Activated CD4-positive, CD25-positive, alpha-beta regulatory T cell (primary cell): ENCODE measurements around the gene CCDC73.
"Not testable (repeated sequence)": the region's sequence is repeated elsewhere in the genome, so short reads cannot be mapped to it uniquely, and the experiment has no call there.

ENCODE experiments used
- DNase-seq, 4 experiments: peaks; one replicate each; lab custom pipeline; 2025; lab: John Stamatoyannopoulos, UW

CCDC73 gene

DNA sequence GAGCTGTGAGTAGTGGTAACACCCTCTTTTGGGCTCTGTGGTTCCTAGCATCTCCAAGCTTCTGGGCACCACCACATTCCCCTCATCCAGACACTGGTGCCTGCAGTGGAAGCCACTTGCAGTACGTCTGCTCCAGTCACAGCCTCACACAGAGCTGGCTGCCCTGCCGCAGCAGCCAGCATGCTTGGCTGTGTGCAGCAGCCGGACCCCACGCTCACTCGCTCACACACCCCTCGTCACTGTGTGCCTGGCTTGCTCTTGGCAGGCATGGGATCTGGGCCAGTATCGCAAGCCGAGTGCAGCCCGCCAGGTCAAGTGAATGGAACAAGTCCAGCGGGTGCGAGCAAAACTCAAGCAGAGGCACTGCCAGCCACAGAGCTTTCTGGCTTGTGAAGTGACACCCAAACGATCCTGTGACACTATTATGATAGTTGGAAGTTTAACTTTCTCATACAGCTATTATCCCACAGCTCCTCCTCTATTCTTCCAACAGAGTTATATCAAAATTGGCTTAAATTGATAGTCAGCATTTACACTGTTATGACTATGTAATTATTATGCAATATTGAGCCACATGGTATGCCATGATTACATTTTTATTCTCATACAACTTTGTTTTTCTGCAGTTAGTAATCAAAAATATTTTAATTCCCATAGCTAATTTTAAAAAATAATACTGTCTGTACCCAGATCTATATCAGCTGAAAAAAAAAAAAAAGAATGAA lies 89.0 kb downstream of the CCDC73 start:
- no peak for DNase-seq

DNA sequence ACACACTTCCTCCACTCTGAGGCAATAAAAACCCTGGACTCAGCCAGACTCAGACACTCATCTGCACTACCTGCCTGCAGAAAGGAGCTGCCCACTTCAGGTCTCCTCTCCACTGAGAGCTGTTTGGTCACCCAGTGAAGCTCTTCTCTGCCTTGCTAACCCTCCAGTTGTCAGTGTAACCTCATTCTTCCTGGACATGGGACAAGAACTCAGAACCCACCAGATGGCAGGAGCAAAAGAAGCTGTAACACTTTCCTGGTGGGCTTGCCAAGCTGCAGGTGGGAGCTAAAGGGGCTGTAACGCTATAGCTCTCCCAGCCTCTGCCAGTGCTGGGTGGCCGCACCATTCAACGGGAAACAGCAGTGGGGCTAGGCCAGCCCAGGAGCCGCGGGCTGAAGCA lies 89.7 kb downstream of the CCDC73 start:
- DNase-seq, result no peak

DNA sequence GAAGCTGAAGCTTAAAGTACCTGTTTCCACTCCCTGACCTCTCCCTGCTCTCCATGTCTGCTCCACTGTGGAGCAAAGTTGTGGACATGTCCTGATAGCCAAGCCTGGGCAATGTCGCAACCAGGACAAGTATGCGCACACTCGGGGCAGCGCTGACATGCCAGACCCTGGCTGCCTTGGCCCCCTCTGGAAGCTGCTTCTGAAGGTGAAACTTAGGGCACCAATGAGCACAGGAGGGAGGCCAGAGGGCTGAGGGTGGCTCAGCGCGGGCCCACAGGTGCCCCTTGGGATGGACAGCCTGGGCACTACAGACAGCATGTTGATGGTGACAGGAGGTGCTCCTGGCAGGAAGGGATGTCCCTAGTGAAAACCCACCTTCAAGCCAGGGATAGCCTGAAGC lies 90.2 kb downstream of the CCDC73 start:
- no peak for DNase-seq

DNA sequence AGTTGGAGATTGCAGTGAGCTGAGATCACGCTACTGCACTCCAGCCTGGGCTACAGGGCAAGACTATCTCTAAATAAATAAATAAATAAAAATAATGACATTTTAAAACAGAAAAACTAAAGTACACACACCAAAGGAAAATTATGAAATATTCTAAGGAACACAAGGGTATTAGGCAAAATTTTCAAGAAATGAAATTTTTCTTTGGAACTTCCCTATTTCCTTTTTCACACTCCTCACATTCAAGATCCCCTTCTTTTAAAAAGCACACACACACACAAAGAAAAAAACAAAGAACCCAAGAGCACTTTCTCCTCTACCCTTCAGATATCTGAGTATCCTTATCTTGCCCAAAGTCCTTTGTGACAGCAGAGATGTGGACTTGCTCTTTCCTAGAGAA lies 92.8 kb downstream of the CCDC73 start:
- no peak for DNase-seq

DNA sequence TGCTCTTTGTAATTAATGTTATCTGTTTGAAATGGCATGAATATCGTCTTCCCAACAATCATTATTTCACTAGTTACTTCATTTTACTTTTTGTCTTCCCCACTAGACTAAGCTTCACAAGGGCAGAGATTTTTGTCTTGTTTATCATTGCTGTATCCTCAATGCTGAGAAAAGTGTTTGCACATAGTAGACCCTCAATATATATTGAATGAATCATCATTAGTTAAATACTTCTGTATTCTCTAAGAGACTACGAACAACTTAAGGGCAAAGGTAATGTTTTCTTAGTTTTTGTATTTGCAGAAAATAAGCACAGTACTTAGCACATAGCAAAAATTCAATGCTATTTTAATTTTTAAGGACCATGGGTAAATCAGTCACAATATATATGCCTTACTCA lies 95.9 kb downstream of the CCDC73 start:
- DNase-seq, result no peak

DNA sequence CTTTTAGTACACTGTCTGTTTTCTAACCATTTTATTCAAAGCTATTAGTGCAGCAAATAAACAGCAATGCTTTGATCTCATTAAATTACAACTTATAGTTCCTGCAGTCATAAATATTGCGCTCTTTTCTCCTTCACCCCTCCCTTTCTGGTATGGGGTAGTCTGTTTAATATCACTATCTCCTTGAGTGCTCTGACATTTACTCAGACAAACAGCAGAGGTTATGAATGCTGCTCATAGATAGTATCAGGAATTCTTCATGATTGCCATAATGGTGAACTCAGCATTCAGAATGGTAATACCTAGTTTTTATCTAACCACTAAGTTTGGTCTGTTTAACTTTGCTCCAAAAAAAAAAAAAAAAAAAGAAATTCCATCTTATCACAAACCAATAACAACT lies 123.4 kb downstream of the CCDC73 start:
- no peak for DNase-seq

DNA sequence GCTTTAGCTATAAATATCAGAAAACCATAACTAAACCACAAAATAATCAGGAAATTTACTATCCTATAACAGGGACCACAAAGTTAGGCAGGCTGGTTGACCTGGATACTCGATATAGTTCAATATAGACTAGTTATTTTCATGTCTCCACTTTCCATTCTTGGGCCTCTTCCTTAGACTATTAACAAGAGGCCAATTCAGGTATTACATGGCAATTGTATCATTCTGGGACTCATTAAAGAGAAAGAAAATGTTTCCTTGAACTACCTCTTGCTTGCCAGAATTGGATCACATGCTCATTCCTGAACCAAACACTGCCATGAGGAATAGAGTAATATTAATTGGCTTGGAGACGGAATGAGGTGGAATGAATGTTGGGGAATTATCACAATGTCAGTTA lies 134.8 kb downstream of the CCDC73 start:
- DNase-seq, result no peak

DNA sequence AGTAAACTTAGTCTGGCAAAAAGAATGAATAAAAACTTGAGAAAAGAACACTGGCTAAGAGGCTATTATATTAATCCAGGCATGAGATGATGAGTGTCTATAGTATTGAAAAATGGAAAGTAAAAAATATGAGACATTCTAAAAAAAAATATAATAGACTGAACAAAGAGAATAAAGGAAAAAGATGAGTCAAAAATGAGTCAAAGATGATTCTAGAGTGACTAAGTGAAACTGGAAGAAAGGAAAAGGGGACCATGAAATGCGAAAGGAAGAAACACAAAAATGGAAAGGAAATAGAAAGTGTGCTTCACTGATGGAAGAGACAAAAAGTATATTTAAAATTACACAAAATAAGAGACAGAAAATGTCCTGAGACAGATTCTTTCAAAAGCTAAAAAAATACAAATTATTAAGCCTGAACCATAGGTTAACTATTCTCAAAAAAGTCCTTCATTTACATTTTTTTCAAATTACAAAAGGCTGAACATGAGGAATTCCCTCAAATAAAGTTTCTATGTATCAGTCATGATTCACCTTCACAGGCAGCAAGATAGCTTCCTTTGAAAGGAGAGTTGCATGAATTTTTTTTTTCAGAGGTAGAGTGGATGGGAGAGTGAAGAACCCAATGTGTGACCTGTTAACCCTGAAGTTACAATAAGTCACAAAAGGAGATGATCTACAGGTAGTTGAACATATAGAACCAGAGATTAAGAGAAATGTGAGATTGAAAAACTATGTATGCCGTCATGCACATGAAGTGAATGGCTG lies 135.6 kb downstream of the CCDC73 start:
- no peak for DNase-seq

DNA sequence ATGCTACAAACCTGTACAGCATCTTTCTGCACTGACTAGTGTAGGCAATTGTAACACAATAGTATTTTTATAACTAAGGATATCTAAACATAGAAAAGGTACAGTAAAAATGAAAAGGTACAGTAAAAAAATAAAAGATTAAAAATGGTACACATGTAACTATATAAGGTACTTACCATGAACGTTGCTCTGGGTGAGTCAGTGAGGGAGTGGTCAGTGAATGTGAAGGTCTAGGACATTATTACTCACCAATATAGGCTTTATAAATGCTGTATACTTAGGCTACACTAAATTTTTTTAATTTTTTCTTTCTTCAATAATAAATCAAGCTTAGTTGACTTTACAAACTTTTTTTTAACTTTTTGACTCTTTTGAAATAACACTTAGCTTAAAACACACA lies 150.9 kb downstream of the CCDC73 start:
- no peak for DNase-seq

DNA sequence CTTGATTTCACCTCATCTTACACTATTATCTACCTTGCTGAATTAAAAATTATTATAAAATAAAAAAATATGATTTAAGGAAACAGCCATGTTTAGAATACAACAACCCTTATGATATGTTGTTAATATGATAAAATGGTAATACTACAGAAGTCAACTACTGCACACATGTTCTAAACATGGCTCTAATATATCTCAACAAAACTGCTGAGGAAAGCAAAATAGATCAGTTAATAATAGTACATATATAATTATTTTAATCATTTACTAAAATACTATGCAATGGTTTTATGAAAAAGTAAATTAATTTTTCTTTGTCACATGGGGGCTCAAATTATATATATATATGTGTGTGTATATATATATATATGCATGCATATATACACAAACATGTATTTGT lies 153.1 kb downstream of the CCDC73 start:
- DNase-seq, result no peak

DNA sequence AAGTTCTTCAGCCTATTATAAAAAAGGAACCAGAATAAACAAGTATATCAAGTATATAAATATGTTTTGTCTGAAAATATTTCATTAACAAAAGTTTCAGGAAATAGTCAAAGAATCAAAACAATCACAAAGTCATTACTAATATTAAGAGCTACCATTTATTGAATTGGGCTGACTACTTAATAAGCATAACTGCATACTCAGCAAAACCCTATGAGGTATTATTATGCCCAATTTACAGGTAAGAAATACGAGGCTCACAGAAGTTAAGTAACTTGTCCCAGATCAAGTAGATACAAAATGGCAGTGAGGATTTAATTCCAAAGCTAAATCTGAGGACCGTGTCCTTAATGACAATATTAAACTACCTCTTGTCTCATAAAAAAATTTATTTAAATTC lies 158.6 kb downstream of the CCDC73 start:
- DNase-seq, result no peak

DNA sequence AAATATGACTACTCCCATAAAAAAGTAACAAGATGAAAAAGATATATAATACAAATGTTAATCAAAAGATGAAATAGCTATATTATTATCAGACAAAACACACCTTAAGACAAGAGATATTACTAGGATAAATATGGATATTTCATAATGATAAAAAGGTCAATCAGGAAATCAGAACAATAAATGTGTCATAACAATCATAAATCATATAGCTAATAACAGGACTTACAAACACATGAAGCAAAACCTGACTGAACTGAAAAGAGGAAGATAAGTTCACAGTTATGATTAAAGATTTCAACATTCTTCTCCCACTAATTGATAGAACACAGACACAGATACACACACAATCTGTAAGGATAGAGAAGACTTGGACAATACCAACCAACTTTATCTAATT lies 163.6 kb downstream of the CCDC73 start:
- DNase-seq, result no peak

DNA sequence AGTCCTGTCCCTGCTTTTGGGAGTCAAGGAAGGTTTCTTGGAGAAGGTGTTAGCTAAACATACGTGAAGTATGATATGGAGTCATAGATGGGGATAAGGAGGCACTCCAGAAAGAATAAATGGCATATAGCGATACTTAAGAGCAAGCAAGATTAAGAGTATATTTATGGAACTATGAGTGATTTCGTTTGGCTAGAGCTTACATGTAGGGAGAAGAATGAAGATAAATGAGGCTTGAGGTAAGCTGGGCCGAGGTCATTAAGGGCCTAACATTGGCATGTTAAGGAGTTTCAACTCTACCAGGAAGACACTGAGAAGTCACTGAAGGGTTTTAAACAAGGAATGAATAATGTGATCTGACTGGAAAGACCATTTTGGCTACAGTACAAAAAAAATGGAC lies 177.6 kb downstream of the CCDC73 start:
- no peak for DNase-seq

DNA sequence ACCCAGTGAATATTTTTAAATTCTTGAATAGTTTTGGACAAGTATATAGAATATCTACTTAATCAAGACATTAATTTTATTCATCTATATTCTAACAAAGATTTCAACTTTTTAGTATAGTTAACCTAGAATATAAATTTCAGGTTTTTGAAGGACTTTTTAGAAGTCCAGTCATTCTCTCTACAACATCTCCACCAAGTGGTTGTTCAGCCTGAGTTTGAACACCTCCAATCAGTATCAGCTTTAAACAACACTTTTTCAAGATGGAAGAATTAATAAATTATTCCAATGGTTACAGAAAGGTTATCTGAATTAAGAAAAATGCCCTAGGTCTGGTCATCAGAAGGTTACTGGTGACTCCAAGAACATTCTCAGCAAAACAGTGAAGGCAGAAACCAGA lies 179.0 kb downstream of the CCDC73 start:
- DNase-seq, result no peak

DNA sequence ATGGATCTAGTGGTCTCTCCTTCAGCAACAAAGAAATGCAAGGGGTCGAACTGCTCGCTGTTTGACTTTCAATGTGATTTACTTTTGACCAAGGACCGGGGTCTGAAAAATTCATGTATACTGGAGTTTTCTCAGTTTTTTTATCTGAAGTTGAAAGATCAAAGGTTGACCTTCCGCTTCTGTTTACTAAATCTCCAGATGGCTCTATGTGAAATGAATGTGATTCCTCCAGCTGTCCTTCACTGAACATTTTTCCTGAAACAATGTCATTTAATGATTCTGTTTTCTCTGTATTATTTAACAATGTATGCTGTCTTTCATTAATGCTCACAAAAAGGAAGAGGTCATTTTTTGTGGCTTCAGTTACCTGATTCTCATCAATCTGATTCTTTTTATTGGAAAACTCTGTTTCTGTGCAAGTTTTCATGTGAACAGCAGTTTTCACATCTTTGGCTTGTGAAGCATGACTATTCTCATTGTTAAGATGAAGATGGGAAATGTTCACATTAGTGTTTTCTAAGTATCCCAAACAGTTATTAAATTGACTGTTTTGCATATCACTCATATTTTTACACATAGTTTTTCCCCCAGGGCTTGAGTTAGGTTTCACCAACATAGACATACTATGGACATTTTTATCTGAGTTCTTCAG lies 180.8 kb downstream of the CCDC73 start:
- no peak for DNase-seq

DNA sequence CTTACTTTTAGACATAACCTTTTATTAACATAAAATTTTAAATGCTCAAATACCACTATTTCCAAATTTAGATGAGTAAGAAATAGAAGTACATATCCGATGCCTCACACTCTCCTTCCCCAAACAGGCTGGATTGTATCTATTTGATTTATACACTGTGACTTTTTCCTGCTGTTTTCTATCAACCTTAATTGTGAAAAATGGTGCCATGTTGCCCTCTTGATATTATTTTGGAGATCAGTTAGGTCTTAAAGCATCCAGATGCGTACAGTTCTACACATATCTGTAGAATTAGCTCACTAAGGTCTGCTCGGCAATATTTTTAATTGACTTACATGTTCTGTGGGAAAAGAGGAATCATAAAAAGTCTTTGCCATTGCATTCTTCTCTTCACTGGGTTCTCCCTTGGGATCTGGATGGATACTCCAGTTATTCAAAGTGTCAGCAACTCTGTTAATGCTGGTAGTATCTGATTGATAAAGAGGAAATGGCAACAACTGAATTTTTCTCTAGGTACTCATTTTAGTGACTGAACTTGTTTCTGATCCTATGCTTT lies 183.6 kb downstream of the CCDC73 start:
- no peak for DNase-seq

DNA sequence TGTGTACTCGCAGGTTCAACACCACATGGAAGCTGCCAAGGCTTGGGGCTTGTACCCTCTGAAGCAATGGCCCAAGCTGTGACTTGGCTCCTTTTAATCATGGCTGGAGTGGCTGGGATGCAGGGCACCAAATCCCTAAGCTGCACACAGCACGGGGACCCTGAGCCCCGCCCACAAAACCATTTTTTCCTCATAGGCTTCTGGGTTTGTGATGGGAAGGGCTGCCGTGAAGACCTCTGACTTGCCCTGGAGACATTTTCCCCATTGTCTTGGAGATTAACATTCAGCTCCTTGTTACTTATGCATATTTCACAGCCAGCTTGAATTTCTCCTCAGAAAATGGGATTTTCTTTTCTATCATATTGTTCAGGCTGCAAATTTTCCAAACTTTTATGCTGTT lies 185.6 kb downstream of the CCDC73 start:
- DNase-seq, result not testable (repeated sequence)

DNA sequence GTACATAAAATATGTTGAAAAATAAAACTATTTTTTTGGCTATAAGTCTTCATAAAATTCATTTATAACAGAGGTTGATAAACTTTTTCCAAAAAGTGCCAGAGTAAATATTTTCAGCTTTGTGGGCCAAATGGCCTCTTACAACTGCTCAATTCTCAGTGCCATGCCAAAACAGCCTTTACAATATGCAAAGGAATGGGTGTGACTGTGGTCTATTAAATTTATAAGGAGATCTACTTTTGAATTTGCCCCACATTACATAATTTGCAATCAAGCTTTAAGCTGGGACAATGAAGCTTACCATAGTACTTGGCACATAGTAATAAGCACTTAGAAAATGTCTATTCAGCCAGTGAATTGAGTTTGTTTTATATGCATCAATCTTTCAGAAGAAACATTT lies 188.2 kb downstream of the CCDC73 start:
- no peak for DNase-seq

DNA sequence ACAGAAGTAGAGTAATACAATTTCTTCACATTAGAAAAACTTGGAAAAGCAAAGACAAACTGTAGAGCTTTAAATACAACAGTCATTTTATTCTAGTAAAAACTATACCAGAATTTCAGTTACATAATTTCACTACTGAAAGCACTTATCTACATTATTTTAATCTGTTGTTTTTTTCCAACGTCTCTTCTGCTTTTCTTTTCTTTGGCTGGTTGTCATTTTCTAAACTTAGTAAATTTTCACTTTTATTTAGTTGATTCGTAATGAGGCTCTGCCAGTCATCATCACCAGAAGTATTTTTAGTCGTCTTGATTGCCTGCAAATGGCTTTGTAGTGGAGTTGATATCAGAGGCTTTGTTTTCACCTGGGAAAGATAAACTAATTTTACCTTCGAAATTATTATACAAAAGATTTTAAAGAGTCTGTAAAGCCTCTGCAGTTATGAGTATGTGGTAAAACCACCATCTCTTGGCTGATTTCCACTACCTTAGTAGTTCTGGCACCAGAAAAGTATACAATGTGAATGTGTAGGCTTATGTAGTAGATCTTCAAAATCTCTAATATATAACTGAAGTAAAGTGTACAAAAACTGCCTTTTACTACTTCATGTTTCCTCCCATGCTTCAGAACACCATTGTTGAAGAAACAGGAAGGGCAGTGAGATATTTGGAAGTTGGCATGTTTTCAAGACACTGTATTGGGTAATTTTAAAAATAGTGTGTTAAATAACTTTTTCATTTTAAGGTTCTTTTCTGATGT lies 191.6 kb downstream of the CCDC73 start:
- DNase-seq, result no peak

DNA sequence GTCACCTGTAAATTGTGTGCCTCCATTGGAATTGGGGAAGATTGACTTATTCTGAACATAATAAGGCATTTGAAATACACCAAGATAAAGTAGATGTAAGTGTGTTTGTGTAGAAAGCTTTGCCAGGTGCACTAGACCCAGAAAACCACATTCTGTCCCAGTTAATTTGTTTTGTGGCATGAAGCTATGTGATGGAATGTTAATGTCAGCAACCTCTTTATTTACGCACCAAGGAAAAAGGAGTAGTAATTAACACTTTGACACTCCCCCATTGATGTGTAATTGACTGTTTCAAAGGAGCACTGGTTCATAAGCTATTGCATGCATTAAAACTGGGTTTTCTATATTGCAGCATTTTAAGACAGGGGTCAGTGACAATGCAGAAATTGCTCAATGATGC lies 196.5 kb downstream of the CCDC73 start:
- DNase-seq, result no peak

DNA sequence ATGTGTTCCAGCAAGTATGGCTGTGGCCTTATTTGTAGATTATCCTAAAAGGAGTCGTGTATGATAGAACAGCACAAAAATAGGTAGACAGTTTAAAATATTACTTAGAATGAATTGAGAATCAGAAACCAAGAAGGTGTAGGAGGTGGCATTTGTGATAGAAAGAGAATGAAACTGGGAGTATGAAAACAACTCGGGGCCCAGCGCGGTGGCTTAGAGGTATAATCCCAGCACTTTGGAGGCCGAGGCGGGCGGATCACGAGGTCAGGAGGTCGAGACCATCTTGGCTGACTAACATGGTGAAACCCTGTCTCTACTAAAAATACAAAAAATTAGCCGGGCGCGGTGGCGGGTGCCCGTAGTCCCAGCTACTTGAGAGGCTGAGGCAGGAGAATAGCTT lies 198.3 kb downstream of the CCDC73 start:
- DNase-seq, result not testable (repeated sequence)

DNA sequence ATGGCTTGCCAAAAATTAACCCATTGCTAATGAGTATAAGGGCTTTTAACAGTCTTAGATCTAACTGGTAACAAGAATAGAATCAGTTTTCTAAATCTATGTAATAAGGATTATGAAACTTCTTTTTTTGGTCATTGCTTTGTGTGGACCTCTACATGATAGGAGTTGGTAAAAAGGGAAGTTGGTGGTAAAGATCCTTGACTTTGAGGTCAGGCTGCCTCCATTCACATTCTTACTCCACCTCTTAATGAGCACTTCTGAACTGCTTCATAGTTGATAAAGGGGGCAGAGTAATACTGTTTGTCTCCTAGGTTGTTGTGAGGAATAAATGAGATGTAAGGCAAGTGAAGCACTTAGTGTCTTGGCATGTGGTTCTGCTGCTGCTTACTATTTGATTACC lies 200.2 kb downstream of the CCDC73 start:
- DNase-seq, result no peak
